Measurements from ENCODE around the gene RALGDS. TPM values are rescaled to one million over a fixed set of nuclear protein-coding genes. Genes with fewer than 3 reads are reported as not detected.
A peak's percentile ranks its signal among the peaks of the same experiment; 100 is the strongest.

The RALGDS gene
- total and polyA plus RNA-seq, 9 of the 15 experiments (the other 6 are each of a cell fraction or from before 2014, with no cell fraction given) = 0.75 to 43.3 (median 27.1) TPM

- TF ChIP-seq ZNF311 (CRISPR knock-in tag; IDR thresholded peaks at IDR 0.05) (peak; percentile 76; the same call in 1 of the 2 replicates), ZNF212 (CRISPR knock-in tag; IDR thresholded peaks at IDR 0.05) (0 out of 2 replicates have a peak, but pooled peaks have one; percentile 20), USF2 (CRISPR knock-in tag; IDR thresholded peaks at IDR 0.05) (peak; percentile 71), U2AF2 (optimal IDR thresholded peaks at IDR 0.05; ENCODE audit: low read depth, low read length) (no peak), SRF (CRISPR knock-in tag; IDR thresholded peaks at IDR 0.05) (peak; percentile 38 to 61; a peak in 1 of 4 replicates), ZBTB8A (IDR thresholded peaks at IDR 0.05; ENCODE audit: partially characterized antibody) (no peak), ZNF668 (CRISPR knock-in tag; IDR thresholded peaks at IDR 0.05) (0 out of 2 replicates have a peak, but pooled peaks have one; percentile 33), BMI1 (IDR thresholded peaks at IDR 0.05; ENCODE audit: low read length) (no peak), CLOCK (CRISPR knock-in tag; IDR thresholded peaks at IDR 0.05; ENCODE audit: borderline replicate concordance) (peak; percentile 99), HMGN3 (IDR thresholded peaks at IDR 0.05; ENCODE audit: borderline replicate concordance, extremely low read depth, insufficient read length, low read depth, low read length) (peak; percentile 98), U2AF1 (optimal IDR thresholded peaks at IDR 0.05; ENCODE audit: low read depth, low read length) (peak; percentile 80), CHAMP1 (IDR thresholded peaks at IDR 0.05) (no peak), CTBP1 (IDR thresholded peaks at IDR 0.05; ENCODE audit: borderline replicate concordance) (peak; percentile 96), ZNF395 (CRISPR knock-in tag; IDR thresholded peaks at IDR 0.05) (peak; percentile 99), ZNF707 (CRISPR knock-in tag; conservative IDR thresholded peaks at IDR 0.05) (no peak), ZBTB49 (CRISPR knock-in tag; IDR thresholded peaks at IDR 0.05; ENCODE audit: borderline replicate concordance) (no peak)
Measured at GRCh38 chr9:133149130-133150015, 28.3 kb upstream of the RALGDS start (continued).
